SK-N-DZ (cell line): ENCODE results near the gene EFNA2.
"Not testable (repeated sequence)": the region's sequence is repeated elsewhere in the genome, so short reads cannot be mapped to it uniquely, and the experiment has no call there.

ENCODE experiments used
- DNase-seq: peaks from one replicate; pipeline ENCODE4 v3.0.0-alpha.2; 2015; ENCODE audit warnings: low spot score

Gene EFNA2

DNA sequence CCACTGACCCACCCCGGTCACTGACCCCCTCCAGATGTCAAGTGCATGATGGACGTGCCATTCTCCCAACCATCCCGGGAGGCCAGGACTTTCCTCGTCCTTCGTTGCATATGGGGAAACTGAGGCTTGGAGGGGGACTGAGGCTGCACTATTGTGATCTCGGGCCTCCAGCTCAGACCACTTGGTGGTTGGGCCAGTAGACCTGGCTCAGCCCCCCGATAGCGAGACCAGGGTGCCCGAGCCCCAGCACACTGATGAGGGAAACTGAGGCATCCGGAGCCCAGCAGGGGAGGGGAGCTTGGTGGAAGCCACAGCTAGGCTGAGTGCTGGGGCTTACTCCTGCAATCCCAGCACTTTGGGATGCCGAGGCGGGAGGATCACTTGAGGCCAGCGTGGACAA, 10.4 kb downstream of the EFNA2 start:
- no peak for DNase-seq

DNA sequence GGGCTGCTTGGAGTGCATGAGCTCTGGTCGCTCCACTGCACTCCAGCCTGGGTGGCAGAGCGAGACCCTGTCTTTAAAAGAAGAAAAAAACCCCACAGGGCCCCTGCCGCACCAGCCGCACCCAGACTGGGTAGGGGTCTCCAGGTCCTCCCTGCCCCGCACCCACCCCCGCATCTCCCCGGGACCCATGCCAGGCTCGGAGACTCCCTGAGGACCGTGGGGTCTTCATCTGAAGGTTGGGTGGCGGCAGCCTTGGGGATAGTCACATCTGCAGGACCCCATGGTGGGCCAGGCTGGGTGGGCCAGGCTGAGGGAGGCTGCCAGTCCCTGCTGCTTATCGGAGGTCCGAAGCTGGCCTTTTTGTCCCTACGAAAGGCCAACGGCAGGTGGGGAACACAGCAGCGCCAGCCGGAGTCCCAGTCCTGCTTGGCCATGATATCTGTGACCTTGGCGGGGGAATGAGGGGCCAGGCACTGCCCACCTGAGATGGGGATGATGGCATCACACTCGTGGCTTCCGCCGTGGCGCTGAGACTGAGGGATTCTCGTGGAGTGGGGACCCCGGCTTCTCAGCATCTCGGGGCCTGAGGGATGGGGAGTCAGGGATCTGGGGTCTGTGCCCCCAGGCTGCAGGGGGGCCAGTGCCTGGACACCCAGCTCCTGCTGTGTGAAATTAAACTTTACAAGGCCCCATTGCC, 11.1 kb downstream of the EFNA2 start:
- no peak for DNase-seq

GRCh38 chr19:1298235-1298634, 12.6 kb downstream of the EFNA2 start:
- no peak for DNase-seq

DNA sequence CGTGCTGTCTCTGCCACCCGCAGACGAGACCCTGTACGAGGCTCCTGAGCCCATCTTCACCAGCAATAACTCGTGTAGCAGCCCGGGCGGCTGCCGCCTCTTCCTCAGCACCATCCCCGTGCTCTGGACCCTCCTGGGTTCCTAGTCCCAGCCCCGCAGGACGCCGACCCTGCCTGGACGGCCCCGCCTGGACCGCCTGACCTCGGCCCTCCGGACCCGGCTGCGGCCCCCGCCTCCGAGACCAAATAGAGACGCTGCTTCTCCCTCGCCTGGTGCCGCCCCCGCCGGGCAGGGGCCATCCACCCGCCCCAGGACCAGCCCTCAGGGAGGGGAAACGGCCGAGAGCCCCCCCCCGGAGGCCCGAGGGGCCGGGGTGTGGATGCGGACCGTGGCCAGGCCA, 14.1 kb downstream of the EFNA2 start:
- no peak for DNase-seq

- no peak for DNase-seq
Measured at GRCh38 chr19:1300744-1301490, 15.2 kb downstream of the EFNA2 start.

GRCh38 chr19:1302533-1303239, 17.0 kb downstream of the EFNA2 start:
- no peak for DNase-seq

DNA sequence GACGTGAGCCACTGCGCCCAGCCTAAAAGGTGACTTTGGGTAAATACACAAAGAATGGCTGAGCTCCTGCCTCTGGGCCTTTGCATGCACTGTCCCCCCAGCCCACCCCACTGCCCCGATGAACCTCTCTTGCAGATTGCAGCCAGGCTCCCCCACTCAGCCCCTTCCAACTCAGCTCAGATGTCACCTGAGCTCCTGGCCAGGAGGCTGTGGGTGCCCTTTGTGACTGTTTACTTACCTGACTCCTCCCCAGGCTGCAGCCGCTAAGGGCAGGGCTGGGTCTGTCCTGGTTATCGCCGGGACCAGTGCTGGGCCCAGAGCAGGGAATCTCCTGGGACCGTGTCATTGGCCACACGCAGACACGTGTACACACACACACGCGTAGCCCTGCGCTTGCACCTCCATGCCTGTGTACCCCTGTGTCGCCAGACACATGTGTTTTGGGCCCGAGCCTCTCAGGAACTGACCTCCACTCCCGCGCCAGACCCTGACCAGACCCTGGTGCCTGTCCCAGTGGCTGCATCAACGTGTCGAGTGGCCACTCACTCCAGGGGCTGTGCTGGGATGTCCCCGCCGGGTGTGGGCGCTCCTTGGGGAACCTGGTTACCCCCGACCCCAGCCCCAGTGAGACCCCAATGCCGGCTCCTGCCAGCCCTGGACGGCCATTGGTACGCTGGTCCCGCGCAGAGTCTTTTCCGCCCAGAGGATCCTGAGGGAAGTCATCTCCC, 18.7 kb downstream of the EFNA2 start:
- DNase-seq: no peak

DNA sequence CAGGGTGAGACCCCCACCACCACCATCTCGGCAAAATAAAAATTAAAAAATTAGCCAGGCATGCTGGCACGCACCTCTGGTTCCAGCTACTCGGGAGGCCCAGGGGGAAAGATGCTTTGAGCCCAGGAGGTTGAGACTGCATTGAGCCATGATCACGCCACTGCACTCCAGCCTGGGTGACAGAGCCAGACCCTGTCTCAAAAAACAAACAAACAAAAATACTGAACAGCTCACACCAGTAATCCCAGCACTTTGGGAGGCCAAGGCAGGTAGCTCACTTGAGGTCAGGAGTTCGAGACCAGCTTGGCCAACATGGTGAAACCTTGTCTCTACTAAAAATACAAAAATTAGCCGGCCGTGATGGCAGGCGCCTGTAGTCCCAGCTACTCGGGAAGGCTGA, 19.7 kb downstream of the EFNA2 start:
- DNase-seq: not testable (repeated sequence)

GRCh38 chr19:1307320-1307719, 21.6 kb downstream of the EFNA2 start:
- no peak for DNase-seq

DNA sequence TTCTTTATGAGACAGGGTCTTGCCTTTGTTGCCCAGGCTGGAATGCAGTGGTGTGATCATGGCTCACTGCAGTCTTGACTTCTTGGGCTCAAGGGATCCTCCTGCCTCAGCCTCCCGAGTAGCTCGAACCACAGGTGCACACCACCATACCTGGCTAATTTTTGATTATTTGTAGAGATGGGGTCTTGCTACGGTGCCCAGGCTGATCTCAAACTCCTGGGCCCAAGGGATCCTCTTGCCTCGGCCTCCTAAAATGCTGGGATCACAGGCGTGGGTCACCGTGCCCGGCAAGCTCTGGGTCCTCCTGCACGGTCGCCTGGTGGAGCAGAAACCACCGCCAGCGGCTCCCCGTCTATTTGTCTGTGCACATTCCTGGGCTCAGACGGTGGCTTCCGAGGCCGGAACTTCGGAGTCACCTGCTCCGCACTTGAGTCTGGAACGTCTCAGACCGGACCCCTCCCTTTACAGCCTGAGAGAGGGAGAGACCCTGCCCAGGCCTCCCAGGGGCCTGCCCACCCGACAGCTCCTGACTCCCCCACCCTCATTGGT, 22.2 kb downstream of the EFNA2 start:
- no peak for DNase-seq

DNA sequence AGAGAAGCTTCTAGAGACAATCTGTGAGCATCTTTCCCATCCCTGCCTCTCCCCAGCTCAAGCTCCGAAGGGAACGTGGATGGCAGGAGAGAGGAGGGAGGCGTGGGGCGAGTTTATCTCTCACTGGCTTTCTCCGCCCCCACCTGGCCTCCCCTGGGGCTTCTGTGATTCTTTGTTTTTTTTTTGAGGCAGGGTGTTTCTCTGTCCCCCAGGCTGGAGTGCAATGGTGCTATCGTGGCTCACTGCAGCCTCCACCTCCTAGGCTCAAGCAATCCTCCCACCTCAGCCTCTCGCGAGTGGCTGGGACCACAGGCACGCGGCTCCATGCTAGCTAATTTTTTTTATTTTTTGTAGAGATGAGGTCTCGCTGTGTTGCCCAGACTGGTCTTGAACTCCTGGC, 23.0 kb downstream of the EFNA2 start:
- no peak for DNase-seq

DNA sequence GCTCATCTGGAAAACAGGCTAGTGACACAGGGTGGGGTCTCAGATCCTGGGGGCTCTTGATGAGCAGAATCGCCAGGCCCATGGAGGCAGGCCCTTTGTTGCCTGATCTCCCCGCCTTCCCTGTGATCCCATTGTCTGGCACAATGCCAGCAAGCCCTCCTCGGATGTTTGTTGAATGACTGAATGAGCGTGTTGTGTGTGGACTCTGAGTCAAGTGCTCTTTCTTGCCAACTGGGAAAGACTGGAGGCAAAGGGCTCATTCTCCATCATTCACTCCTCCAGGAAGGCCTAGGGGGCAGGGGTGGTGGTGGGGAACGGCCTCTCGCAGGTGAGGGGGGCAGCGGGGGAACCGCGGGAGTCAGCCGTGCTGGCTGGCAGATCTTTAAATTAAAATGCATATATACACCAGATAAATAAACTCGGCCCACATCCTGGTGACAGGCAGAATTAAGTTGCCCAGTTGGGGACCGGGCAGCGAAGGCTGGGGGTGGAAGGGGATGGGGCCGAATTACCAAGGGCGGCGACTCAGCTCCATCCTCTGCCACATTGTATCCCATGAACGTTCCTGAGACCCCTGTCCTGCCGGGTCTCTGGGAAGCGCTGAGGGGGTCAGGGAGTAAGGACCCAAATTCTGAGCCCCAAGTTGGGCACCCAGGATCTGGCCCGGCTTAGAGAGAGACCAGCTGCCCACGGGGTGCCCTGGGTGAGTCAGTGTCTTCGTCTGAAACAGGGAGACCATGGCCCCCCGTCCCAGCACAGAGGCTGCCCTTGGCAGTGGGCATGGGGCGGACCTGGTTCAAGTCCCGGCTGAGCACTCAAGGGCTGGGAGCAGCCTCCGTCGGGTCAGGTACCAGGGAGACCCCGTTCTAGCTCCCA, 24.5 kb downstream of the EFNA2 start:
- DNase-seq: no peak

- no peak for DNase-seq
Measured at GRCh38 chr19:1310853-1311180, 25.1 kb downstream of the EFNA2 start.

DNA sequence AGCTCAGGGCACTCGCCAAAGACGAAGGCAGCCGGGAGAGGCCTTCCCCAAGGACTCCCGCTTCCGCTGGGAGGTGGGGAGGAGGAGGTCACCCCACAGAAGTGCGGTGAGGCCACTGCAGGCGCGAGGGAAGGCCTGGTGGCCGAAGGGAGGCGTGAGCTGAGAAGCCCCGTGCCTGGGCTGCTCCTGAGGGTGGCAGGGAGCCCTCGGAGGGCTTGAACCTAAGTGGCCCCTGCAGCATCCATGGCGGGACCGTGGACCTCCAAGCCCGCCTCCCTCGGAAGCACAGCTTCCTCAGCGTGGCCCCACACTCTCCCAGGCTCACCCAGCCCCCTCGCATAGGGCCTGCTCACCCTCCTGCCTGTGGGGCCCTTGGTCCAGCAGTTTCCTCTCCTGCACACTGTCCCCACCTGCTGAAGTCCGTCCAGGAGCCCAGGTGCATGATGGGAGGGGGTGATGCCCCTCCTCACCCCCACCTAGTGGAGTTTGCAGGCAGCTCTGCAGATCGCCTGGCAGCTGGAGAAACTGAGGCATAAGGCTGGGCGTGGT, 25.9 kb downstream of the EFNA2 start:
- DNase-seq: no peak

DNA sequence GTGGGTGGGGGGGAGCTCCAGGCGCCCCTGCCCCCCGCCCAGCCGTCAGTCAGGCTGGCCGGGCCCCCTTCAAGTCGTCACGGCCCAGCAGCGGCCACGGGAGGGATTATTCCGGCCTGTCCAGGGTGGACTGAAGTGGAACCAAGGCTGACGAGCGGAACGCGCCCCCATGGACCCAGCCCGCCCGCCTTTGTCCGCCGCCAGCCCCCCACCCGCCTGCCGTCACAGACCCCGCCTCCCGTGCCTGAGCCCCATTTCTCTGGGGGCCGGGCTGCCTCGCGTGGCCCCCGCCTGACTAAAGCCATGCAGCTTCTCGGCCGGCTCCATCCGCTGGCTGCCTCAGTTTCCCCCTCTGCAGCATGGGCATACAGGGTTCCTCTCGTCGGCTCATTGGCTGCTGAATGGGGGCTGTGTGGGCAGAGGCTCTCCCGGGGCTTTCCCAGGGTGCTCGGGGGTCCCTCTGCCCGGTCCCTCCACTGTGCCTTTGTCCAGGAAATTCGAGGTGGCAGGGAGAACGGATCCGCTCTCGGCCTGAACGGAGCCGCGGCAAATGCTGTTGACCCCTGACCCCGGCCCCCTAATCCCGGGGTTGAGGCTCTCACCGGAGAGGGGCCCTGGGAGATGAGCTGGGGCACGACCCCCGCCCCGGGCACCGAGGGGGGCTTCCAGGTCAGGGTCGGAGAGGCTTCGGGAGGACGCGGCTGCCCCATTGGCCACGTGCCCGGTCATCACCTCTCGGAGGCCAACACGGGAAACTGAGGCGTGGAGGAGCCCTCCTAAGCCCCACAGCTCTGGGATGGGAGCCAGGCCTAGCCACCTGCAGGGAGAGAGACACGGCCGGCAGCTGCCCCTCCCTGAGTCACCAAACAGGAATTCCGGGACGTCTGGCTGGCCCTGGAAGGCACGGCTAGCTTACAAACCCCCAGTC, 27.4 kb downstream of the EFNA2 start:
- no peak for DNase-seq

- DNase-seq: no peak
Measured at GRCh38 chr19:1313695-1314613, 28.3 kb downstream of the EFNA2 start.

GRCh38 chr19:1315470-1316166, 29.9 kb downstream of the EFNA2 start:
- DNase-seq: peak; percentile 56

GRCh38 chr19:1316466-1316865, 30.8 kb downstream of the EFNA2 start:
- no peak for DNase-seq
